Sigmoid colon (tissue), 4 donors: Measurements from ENCODE around the gene MADD.

Experiments used
- CTCF ChIP-seq, 4 experiments: fragments of 450-650 bp in 3 of 4; fragments of 200-600 bp in 1 of 4; IDR thresholded peaks; one replicate each; pipeline ENCODE4 v1.5.1; 2016 to 2019; ENCODE audit warnings: antibody characterized with exemption in 4 of 4, mild to moderate bottlenecking in 3 of 4, moderate library complexity in 2 of 4
- POLR2A ChIP-seq, 2 donors: fragments of 450-650 bp; IDR thresholded peaks; one replicate each; pipeline ENCODE4 v1.6.1; 2016; ENCODE audit warnings: antibody characterized with exemption in 2 of 2, mild to moderate bottlenecking in 2 of 2, moderate library complexity in 2 of 2
- POLR2AphosphoS5 ChIP-seq, 4 donors: sonication (generic); formaldehyde crosslinking; IDR thresholded peaks; one replicate each; pipeline ENCODE4 v1.6.1; 2017; ENCODE audit warnings: antibody characterized with exemption in 4 of 4

- TF ChIP-seq POLR2AphosphoS5 (IDR thresholded peaks at IDR 0.05) (no peak), CTCF (IDR thresholded peaks at IDR 0.05) (no peak), POLR2A (IDR thresholded peaks at IDR 0.05) (no peak)
Measured at GRCh38 chr11:47247502-47247901, 22.4 kb upstream of the MADD start.
